NB4 (cell line): ENCODE data around the gene ZDHHC7.

Experiments used
- DNase-seq: peaks from one replicate; pipeline ENCODE4 v3.0.0; 2010; ENCODE audit warnings: low read depth
- H3K4me3 ChIP-seq: one replicate; pipeline ENCODE4 v1.5.1; 2011; ENCODE audit warnings: mild to moderate bottlenecking, low read depth, low read length, moderate library complexity
- MYC ChIP-seq: IDR thresholded peaks from 2 replicates; pipeline ENCODE4 v1.6.1; 2011; ENCODE audit warnings: low read depth, low read length
- POLR2A ChIP-seq: IDR thresholded peaks from 2 replicates; pipeline ENCODE4 v1.6.1; 2011; ENCODE audit warnings: mild to moderate bottlenecking; ENCODE audit not compliant: insufficient read length; ENCODE audit errors: extremely low read depth
- TF ChIP-seq, protein P1 (sequence below): IDR thresholded peaks from one replicate; pipeline ENCODE4 v1.5.1; 2012; ENCODE audit warnings: low read depth, low read length
- TF ChIP-seq, protein P2 (sequence below): IDR thresholded peaks from 2 replicates; pipeline ENCODE4 v1.6.1; 2011; ENCODE audit warnings: low read depth, low read length

Gene ZDHHC7

DNA sequence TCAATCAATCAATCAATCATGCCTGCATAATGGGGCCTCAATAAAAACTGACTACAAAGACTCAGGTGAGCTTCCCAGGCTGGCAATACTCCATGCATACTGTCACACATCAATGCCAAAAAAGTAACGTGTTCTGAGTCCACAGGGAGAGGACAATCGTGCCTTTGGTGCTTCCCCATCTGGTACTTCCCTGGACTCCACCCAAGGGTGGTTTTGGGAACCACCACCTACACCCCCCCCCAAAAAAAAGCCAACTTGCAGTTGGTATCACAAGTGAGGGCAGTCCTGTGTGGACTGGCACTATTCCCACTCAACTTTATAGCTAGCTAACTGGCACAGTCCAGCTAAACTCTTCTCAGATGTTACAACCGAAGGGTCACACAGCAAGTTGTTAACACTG, 3.1 kb downstream of the ZDHHC7 start:
- TF ChIP-seq, protein P1, sequence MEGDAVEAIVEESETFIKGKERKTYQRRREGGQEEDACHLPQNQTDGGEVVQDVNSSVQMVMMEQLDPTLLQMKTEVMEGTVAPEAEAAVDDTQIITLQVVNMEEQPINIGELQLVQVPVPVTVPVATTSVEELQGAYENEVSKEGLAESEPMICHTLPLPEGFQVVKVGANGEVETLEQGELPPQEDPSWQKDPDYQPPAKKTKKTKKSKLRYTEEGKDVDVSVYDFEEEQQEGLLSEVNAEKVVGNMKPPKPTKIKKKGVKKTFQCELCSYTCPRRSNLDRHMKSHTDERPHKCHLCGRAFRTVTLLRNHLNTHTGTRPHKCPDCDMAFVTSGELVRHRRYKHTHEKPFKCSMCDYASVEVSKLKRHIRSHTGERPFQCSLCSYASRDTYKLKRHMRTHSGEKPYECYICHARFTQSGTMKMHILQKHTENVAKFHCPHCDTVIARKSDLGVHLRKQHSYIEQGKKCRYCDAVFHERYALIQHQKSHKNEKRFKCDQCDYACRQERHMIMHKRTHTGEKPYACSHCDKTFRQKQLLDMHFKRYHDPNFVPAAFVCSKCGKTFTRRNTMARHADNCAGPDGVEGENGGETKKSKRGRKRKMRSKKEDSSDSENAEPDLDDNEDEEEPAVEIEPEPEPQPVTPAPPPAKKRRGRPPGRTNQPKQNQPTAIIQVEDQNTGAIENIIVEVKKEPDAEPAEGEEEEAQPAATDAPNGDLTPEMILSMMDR = no peak
- TF ChIP-seq, protein P2, sequence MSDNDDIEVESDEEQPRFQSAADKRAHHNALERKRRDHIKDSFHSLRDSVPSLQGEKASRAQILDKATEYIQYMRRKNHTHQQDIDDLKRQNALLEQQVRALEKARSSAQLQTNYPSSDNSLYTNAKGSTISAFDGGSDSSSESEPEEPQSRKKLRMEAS = no peak
- TF ChIP-seq MYC (no peak), POLR2A (no peak)
- no peak for DNase-seq
- H3K4me3 ChIP-seq = no peak overlapping the region

DNA sequence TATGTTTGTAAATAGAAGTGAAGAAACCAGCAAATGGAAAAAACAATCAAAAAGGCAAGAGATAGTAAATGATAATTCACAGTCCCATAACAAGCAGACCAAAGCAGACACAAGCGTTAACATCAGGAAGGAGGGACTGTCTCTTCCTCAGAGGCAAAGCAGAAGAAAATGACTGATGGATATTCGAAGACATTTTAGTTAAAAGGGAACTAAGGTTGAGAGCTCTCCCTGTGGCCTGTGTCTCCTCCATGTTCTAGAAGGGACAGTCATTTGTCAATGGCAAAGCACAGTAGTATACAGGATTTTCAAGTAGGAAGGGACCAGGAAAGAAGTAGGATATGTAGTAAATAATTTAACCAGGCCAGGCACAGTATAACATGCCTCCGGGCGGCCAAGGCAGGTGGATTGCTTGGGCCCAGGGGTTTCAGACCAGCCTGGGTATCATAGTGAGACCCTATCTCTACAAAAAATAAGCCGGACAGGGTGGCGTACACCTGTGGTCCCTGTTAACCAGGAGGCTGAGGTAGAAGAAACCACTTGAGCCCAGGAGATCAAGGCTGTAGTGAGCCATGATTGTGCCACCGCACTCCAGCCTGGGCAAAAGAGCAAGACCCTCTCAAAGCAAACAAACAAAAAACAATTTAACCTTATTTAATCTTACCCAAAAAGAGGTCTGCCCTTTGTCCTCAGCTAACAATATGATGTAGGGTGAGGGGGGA, 3.7 kb downstream of the ZDHHC7 start:
- no peak overlapping the region for H3K4me3 ChIP-seq
- TF ChIP-seq POLR2A (no peak), MYC (no peak)
- TF ChIP-seq, protein P2 = no peak
- TF ChIP-seq, protein P1 = no peak
- no peak for DNase-seq

DNA sequence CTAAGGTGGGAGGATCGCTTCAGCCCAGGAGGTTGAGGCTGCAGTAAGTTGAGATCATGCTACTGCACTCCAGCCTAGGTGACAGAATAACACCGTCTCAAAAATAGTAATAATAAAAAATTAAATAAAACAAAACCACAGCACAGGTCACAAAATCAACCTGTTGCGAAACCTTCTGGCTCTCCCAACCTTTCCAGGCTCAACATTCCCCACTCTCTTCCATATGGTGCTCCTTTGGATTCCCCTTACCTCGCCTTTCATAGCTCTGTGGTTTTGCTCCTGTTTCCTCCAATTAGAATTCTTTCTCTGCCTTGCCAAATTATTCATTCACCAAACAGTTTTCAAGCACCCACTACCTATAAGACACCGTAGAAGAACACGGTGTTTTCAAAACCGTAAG, 4.7 kb downstream of the ZDHHC7 start:
- no peak for DNase-seq
- no peak overlapping the region for H3K4me3 ChIP-seq
- TF ChIP-seq MYC = no peak
- no peak for TF ChIP-seq POLR2A
- TF ChIP-seq, protein P2 = no peak
- TF ChIP-seq, protein P1 = no peak

DNA sequence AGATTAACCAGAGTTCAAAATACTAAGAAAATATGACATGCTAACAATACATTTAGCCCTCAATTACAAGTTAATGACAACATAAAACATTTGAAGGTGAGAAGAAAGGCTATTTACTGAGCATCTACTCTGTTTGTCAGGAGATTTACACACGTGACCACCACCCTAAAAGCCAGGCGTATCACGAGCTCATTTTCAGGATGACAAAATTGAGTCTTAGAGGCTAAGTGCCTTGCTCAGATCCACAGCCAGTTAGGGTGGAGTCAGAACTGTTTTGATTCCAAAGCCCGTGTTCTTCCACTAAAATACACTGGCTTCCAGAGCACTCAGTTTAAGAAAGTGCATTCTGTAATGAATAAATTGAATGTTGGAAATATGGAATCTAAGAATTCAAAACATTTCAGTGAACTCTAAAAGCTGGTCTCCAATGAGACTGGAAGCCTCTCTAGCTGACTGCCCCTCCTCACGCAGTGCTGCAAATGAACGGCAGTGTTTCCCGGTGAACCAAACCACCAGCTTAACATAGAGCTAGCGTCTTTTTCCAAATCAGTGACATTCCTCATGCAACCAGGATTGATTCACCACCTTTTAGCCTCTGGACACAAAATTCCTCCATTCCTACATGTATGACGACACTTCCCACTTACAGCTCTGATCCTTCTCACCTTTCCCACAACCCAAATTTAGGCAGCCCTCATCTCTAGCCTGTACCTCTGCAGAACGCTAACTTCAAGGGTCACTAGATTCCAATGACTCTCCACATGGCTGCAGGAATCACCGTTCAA, 5.9 kb downstream of the ZDHHC7 start:
- no peak overlapping the region for H3K4me3 ChIP-seq
- DNase-seq = no peak
- TF ChIP-seq, protein P1 = no peak
- TF ChIP-seq MYC (no peak), POLR2A (no peak)
- TF ChIP-seq, protein P2 = no peak

DNA sequence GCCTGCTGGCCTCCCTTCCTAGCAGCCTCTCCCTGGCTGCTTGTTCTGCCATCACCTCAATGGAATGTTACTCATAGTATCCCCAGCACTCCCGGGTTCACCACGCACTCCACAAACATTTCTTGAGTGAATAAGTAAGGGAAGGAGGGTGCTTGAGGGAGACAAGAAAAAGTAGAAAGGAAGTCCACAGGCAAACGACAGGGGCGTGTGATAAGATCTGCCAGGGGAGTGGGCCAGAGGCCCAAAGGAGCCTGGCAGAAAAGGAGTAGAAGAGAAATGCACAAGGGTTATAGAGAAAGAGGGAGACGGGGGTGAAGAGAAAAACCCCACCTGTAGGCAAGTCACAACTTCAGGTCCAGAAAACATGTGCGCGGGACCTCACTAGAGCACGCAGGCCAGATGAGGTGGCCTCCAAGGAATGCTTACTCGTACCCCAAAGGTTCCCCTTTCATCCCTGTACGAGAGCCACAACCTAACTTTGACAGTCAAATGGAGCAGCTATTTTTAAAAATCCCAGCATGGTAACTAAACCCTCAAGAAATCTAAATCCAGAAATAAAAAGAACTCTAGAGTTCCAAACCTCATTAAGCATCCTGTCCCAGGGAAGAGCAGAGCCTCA, 6.6 kb downstream of the ZDHHC7 start:
- H3K4me3 ChIP-seq = no peak overlapping the region
- no peak for DNase-seq
- TF ChIP-seq, protein P1 = no peak
- TF ChIP-seq, protein P2 = no peak
- no peak for TF ChIP-seq MYC
- TF ChIP-seq POLR2A = no peak
